A549 (cell line): ENCODE data around the gene HCFC1R1. TPM values are rescaled to one million over a fixed set of nuclear protein-coding genes. Genes with fewer than 3 reads are reported as not detected.

Experiments used
- ATAC-seq, 2 experiments: fragments of 200-7000 bp in 1 of 2; fragments of >200 bp in 1 of 2; cut with Nextera tagmentation in 1 of 2; cut with Tn5 transposase in 1 of 2; 3 replicates each; pipeline versions ENCODE4 v1.8.0 to v1.9.1; 2018 to 2020; ENCODE audit warnings: mild to moderate bottlenecking in 1 of 2, moderate library complexity in 1 of 2
- CTCF ChIA-PET: fragments of 300-600 bp; sonication (Branson Sonifier 250); formaldehyde crosslinking; extraction: SDS; loops from one replicate; lab custom pipeline; 2021; ENCODE audit warnings: antibody characterized with exemption, inconsistent platforms; lab: Yijun Ruan, JAX
- POLR2A ChIA-PET: fragments of 350-600 bp; formaldehyde crosslinking; extraction: SDS; loops from one replicate; lab custom pipeline; 2021; ENCODE audit warnings: antibody characterized with exemption, inconsistent platforms; lab: Yijun Ruan, JAX
- DNase-seq, 2 experiments: peaks; one replicate each; pipeline versions ENCODE4 v3.0.0 to v3.0.0-alpha.2; 2011 to 2016; ENCODE audit warnings: low read depth in 1 of 2, low spot score in 1 of 2
- FAIRE-seq: peaks from 2 replicates; lab custom pipeline; 2011; peaks lifted over from hg19 to GRCh38; lab: Jason Lieb, UNC
- H3K27ac ChIP-seq, 2 experiments: fragments of >200 bp; sonication (Bioruptor Twin); formaldehyde crosslinking; 3 replicates each; pipeline ENCODE4 v1.5.1; 2016 to 2017
- H3K4me1 ChIP-seq: fragments of >200 bp; sonication (Bioruptor Twin); formaldehyde crosslinking; 3 replicates; pipeline ENCODE4 v1.6.1; 2016
- H3K4me2 ChIP-seq: fragments of >200 bp; sonication (Bioruptor Twin); formaldehyde crosslinking; 3 replicates; pipeline ENCODE4 v1.6.1; 2016
- H3K4me3 ChIP-seq: fragments of >200 bp; sonication (Bioruptor Twin); formaldehyde crosslinking; 3 replicates; pipeline ENCODE4 v1.5.1; 2016
- H3K9me3 ChIP-seq: fragments of >200 bp; sonication (Bioruptor Twin); formaldehyde crosslinking; 3 replicates; pipeline ENCODE4 v1.6.1; 2016
- CBX8 ChIP-seq: fragments of 200-600 bp; sonication (generic); IDR thresholded peaks from 2 replicates; pipeline ENCODE4 v1.6.1; 2016
- CEBPB ChIP-seq, 2 experiments: fragments of >200 bp in 1 of 2; sonication (Bioruptor Twin) in 1 of 2; formaldehyde crosslinking in 1 of 2; IDR thresholded peaks; 2 replicates each; pipeline ENCODE4 v1.6.1; 2012 to 2016
- CHD2 ChIP-seq: fragments of 150-350 bp; IDR thresholded peaks from 2 replicates; pipeline ENCODE4 v1.6.1; 2014; ENCODE audit warnings: low read length; ENCODE audit not compliant: partially characterized antibody
- E2F6 ChIP-seq: IDR thresholded peaks from 2 replicates; pipeline ENCODE4 v1.6.1; 2012; ENCODE audit warnings: low read depth, borderline replicate concordance
- HDAC2 ChIP-seq: fragments of 200-600 bp; sonication (generic); IDR thresholded peaks from 2 replicates; pipeline ENCODE4 v1.6.1; 2016
- JUN ChIP-seq, 2 experiments: fragments of >200 bp; sonication (Bioruptor Twin); formaldehyde crosslinking; IDR thresholded peaks; 2 replicates in 1 of 2; 3 replicates in 1 of 2; pipeline ENCODE4 v1.6.1; 2016 to 2017
- KDM5A ChIP-seq: fragments of 200-600 bp; sonication (generic); IDR thresholded peaks from 2 replicates; pipeline ENCODE4 v1.6.1; 2016; ENCODE audit warnings: antibody characterized with exemption, mild to moderate bottlenecking
- MAFK ChIP-seq: fragments of 450-650 bp; IDR thresholded peaks from 2 replicates; pipeline ENCODE4 v1.6.1; 2014; ENCODE audit not compliant: partially characterized antibody
- NR3C1 ChIP-seq: fragments of >200 bp; sonication (Bioruptor Twin); formaldehyde crosslinking; IDR thresholded peaks from 3 replicates; pipeline ENCODE4 v1.6.1; 2017
- PHF8 ChIP-seq: fragments of 200-600 bp; sonication (generic); IDR thresholded peaks from 2 replicates; pipeline ENCODE4 v1.6.1; 2016; ENCODE audit warnings: low read depth, mild to moderate bottlenecking, antibody characterized with exemption, moderate library complexity, borderline replicate concordance
- POLR2A ChIP-seq: IDR thresholded peaks from 2 replicates; pipeline ENCODE4 v1.6.1; 2012; ENCODE audit warnings: mild to moderate bottlenecking, low read length
- POLR2AphosphoS2 ChIP-seq: conservative IDR thresholded peaks from 2 replicates; pipeline ENCODE4 v1.6.1; 2012; ENCODE audit warnings: low read length, improper control_type of control experiment, inconsistent platforms
- RARB ChIP-seq: fragments of 250-450 bp; sonication (Bioruptor Pico); IDR thresholded peaks from 2 replicates; pipeline ENCODE4 v1.8.0; 2021; ENCODE audit warnings: mild to moderate bottlenecking, moderate library complexity
- REST ChIP-seq: fragments of 200-600 bp; sonication (generic); IDR thresholded peaks from 2 replicates; pipeline ENCODE4 v1.6.1; 2016; ENCODE audit warnings: antibody characterized with exemption, mild to moderate bottlenecking, moderate library complexity
- RNF2 ChIP-seq: fragments of 200-600 bp; sonication (generic); IDR thresholded peaks from 2 replicates; pipeline ENCODE4 v1.6.1; 2016; ENCODE audit warnings: low read depth, mild to moderate bottlenecking, antibody characterized with exemption, moderate library complexity, borderline replicate concordance
- TFCP2L1 ChIP-seq: fragments of 250-450 bp; sonication (Bioruptor Pico); IDR thresholded peaks from 2 replicates; pipeline ENCODE4 v1.5.0; 2021; ENCODE audit warnings: mild to moderate bottlenecking
- TP53 ChIP-seq: fragments of 250-450 bp; sonication (Bioruptor Pico); IDR thresholded peaks from 2 replicates; pipeline ENCODE4 v1.5.0; 2021; ENCODE audit warnings: mild to moderate bottlenecking, moderate library complexity
- WGBS: methylation state at CpG from one replicate; pipeline ENCODE4 v1.1.6; 2017; ENCODE audit errors: missing lambda C conversion rate; 5-methylcytosine and 5-hydroxymethylcytosine counted together
- polyA plus RNA-seq, 4 experiments: library from polyadenylated mRNA; depleted of rRNA in 3 of 4; stranded (reverse); fragments of >200 nt; fragmentation: RNase III in 1 of 4; extraction: RNeasy Plus Mini Kit Qiagen cat#74134 plus additional on column Dnase treatment in 1 of 4; gene quantifications; 2 replicates in 3 of 4; 3 replicates in 1 of 4; pipeline ENCODE4 v1.2.3, GENCODE V29; 2011 to 2017
- TF ChIP-seq, protein P1 (sequence below): fragments of 250-450 bp; sonication (Bioruptor Pico); IDR thresholded peaks from 2 replicates; pipeline ENCODE4 v1.5.0; 2021; ENCODE audit warnings: mild to moderate bottlenecking, moderate library complexity, borderline replicate concordance
- TF ChIP-seq, protein P2 (sequence below): fragments of 250-450 bp; sonication (Bioruptor Pico); IDR thresholded peaks from 2 replicates; pipeline ENCODE4 v1.5.0; 2020; ENCODE audit warnings: low read depth, mild to moderate bottlenecking, moderate library complexity
- TF ChIP-seq, protein P3 (sequence below): fragments of >200 bp; sonication (Bioruptor Twin); formaldehyde crosslinking; IDR thresholded peaks from 3 replicates; pipeline ENCODE4 v1.6.1; 2016

Gene HCFC1R1
- polyA plus RNA-seq, 2 of the 4 experiments (the other 2 are of a cell fraction) = 46.4 to 179 TPM

GRCh38 chr16:3023415-3023668 lies 400 bp downstream of the HCFC1R1 start (continued):
- no peak for TF ChIP-seq E2F6
- no peak for TF ChIP-seq HDAC2
- no peak for TF ChIP-seq RNF2
- TF ChIP-seq REST = 0 out of 2 replicates have a peak, but pooled peaks have one; percentile 1
- TF ChIP-seq, protein P1, sequence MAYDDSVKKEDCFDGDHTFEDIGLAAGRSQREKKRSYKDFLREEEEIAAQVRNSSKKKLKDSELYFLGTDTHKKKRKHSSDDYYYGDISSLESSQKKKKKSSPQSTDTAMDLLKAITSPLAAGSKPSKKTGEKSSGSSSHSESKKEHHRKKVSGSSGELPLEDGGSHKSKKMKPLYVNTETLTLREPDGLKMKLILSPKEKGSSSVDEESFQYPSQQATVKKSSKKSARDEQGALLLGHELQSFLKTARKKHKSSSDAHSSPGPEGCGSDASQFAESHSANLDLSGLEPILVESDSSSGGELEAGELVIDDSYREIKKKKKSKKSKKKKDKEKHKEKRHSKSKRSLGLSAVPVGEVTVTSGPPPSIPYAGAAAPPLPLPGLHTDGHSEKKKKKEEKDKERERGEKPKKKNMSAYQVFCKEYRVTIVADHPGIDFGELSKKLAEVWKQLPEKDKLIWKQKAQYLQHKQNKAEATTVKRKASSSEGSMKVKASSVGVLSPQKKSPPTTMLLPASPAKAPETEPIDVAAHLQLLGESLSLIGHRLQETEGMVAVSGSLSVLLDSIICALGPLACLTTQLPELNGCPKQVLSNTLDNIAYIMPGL = no peak
- TF ChIP-seq NR3C1 = no peak
- TF ChIP-seq KDM5A = no peak
- TF ChIP-seq, all 56 proteins: peak for 6

DNA sequence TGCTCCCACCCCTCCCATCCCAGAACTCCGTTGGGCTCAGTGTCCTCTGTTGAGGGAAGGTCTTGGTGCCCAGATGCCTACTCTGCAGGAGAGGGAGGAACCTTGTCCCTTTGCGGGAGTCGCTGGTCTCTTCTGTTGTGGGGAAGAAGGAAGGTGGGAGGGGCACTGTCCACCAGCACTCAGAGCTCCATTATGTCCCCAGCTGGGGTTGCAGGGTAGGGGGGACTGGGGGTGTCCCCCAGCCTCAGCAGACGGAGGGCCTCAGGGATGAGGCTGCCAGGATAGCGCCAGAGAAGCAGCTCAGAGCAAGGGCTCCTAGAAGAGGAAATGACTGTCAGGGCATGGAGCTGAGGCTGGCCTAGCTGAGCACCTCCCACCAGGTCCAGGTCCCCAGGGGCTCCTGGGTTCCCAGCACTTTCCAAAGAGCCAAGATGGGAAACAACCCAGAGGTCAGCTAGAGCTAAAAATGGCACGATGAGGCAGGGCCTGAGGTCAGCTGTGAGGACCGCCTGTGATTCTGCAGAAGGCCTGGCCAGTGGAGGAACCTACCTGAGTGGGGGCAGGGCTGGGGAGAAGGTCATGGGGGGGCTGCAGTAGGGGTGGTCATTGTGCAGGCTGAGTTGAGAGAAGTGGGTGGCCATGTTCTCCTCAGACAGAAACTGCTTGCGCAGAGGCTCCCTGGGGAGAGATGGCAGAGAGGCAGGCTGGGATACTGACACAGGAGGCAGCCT lies 893 bp downstream of the HCFC1R1 start:
- POLR2A ChIA-PET = interaction anchor here (0.6 to 6.2 kb wide), 7 partner anchors 9 to 23 kb away, joined by 3 to 107 read pairs (median 5); no protein-coding TSS in a partner anchor
- H3K27ac ChIP-seq = peak overlapping the region; percentile 98 to 100
- CTCF ChIA-PET = interaction anchor here (0.7 to 6.6 kb wide), 8 partner anchors 8 to 127 kb away, joined by 3 to 112 read pairs (median 5); no protein-coding TSS in a partner anchor
- DNase-seq (peak in 1 of 2 experiments; percentile 86), FAIRE-seq (no peak), ATAC-seq (peak; percentile 1 to 6; a peak in 5 of 6 replicates)
- H3K9me3 ChIP-seq = no peaks in the 10 kb centered on the region
- 0% methylated on average over 5 of the region's 8 CpGs for WGBS
- H3K4me1 ChIP-seq = peaks cover 27% of the 10 kb centered on the region
- peak overlapping the region; percentile 93 for H3K4me3 ChIP-seq
- peak overlapping the region; percentile 89 for H3K4me2 ChIP-seq
- TF ChIP-seq CBX8 = no peak
- no peak for TF ChIP-seq MAFK
- TF ChIP-seq E2F6 = 0 out of 2 replicates have a peak, but pooled peaks have one; percentile 35
- TF ChIP-seq POLR2AphosphoS2 = peak; percentile 20; the same call in 1 of the 2 replicates
- TF ChIP-seq, protein P2, sequence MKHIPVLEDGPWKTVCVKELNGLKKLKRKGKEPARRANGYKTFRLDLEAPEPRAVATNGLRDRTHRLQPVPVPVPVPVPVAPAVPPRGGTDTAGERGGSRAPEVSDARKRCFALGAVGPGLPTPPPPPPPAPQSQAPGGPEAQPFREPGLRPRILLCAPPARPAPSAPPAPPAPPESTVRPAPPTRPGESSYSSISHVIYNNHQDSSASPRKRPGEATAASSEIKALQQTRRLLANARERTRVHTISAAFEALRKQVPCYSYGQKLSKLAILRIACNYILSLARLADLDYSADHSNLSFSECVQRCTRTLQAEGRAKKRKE (CRISPR knock-in tag) = 0 out of 2 replicates have a peak, but pooled peaks have one; percentile 41
- TF ChIP-seq, protein P1 = 0 out of 2 replicates have a peak, but pooled peaks have one; percentile 35
- TF ChIP-seq, protein P3, sequence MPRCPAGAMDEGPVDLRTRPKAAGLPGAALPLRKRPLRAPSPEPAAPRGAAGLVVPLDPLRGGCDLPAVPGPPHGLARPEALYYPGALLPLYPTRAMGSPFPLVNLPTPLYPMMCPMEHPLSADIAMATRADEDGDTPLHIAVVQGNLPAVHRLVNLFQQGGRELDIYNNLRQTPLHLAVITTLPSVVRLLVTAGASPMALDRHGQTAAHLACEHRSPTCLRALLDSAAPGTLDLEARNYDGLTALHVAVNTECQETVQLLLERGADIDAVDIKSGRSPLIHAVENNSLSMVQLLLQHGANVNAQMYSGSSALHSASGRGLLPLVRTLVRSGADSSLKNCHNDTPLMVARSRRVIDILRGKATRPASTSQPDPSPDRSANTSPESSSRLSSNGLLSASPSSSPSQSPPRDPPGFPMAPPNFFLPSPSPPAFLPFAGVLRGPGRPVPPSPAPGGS = peak; percentile 26; the same call in 1 of the 3 replicates
- TF ChIP-seq REST = 0 out of 2 replicates have a peak, but pooled peaks have one; percentile 19
- 0 out of 4 replicates have a peak, but pooled peaks of 1 of the 2 experiments have one; percentile 4 for TF ChIP-seq CEBPB (IDR thresholded peaks at IDR 0.05)
- TF ChIP-seq PHF8 = no peak
- TF ChIP-seq HDAC2 = no peak
- TF ChIP-seq TFCP2L1 = peak; percentile 7
- peak; percentile 32; the same call in 1 of the 2 replicates for TF ChIP-seq POLR2A
- no peak for TF ChIP-seq CHD2
- 0 out of 2 replicates have a peak, but pooled peaks have one; percentile 25 for TF ChIP-seq RARB
- TF ChIP-seq TP53 (CRISPR knock-in tag) = peak; percentile 7; the same call in 1 of the 2 replicates
- TF ChIP-seq JUN (IDR thresholded peaks at IDR 0.05) = peak in 1 of 2 experiments; percentile 62; a peak in 4 of 5 replicates
